Mesenteric fat pad (tissue), 1 donor: ENCODE measurements around the gene SLC17A9. TPM values are rescaled to one million over a fixed set of nuclear protein-coding genes. Genes with fewer than 3 reads are reported as not detected.
"Not testable (repeated sequence)": the region's sequence is repeated elsewhere in the genome, so short reads cannot be mapped to it uniquely, and the experiment has no call there.

Source experiments
- DNase-seq: peaks from one replicate; pipeline ENCODE4 v3.0.0-alpha.2; 2020; ENCODE audit warnings: low spot score
- total RNA-seq: library from RNA; stranded (reverse); fragmentation: NEBNext Ultra II Directional; extraction: Animal tissue kit (Norgen Biotek cat#: 25700); gene quantifications from one replicate; pipeline ENCODE4 v1.2.1, GENCODE V29; 2021
- donor health status: DM: yes; HTN: yes; CAD: no.

The SLC17A9 gene
- total RNA-seq, 1 donor from 2014 or later, result 12.7 TPM

GRCh38 chr20:62918831-62919230 is 33.7 kb upstream of the SLC17A9 start:
- no peak for DNase-seq

GRCh38 chr20:62920039-62920645 is 32.4 kb upstream of the SLC17A9 start:
- DNase-seq, result no peak

GRCh38 chr20:62921119-62921687 is 31.3 kb upstream of the SLC17A9 start:
- DNase-seq, result no peak

DNA sequence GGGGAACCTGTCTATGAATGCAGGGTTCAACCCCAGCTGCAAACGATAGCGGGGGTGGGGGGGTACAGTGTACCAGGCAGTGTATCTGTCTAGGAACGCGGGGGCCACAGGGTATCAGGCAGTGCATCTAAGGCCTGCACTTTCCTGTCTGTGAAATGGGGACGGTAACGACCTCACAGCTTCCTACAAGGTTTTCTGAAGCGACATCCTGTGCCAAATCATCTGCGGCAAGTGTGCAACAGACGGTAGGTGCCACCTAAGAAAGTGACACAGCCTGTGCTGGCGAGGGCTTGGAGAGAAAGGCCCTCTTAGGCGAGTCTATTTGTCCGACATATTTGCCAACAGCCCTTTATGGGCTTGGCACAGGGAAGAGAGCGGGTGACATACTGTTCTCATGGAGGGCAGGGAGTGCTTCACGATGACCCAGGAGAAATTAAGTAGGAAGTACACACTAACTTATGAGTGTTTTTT is 30.0 kb upstream of the SLC17A9 start:
- no peak for DNase-seq

GRCh38 chr20:62923059-62923668 is 29.3 kb upstream of the SLC17A9 start:
- not testable (repeated sequence) for DNase-seq

DNA sequence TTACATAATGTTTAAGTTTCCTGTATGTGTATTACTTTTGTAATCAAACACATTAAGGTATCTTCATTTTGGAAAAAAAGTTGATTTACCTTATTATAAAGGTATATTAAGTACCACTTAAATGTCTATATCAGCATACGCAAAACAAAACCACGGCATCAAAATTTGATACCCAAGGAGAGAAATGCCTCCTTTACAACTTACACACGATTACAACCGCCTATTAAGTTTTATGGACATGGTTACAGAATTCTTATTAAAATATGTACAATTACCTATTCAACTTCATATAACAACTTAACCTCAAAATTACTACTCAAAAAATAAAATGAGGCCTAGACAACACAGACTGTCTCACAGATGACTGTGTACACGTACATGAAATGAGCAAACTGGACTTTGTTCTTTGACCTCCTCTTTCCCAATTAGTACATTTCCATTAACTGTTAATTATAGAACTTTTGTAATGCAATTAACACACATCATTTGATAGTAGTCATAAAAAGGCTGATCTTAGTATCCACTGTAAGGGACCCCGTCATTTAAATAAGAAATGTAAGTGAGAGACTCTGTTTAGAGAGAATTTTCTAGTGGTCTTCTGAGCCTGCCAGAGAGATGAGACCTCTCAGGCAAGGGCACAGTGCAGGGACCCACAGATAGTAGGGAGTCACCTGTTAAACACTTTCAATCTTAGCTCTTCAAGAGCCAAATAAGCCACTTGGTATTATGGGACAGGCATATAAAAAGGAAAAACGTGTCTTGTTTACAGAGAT is 28.7 kb upstream of the SLC17A9 start:
- DNase-seq, result no peak

- DNase-seq, result no peak
Measured at GRCh38 chr20:62924442-62925075, 27.9 kb upstream of the SLC17A9 start.

DNA sequence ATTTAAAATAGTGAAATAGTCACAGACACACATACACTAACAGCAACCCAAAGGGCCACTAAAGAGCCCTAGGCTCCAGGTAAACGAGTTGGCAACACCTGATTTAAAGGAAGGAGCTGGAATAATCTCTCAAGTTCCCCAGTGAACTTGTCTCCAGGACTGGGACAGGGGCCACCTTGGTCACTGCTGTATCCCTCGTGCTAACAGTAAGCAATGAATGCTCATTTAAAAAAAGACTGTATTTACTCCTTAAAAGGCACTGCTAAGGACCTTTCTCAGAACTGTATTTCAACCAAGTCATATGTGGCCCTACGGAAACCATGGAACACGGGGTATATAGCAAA is 27.5 kb upstream of the SLC17A9 start:
- DNase-seq, result no peak

GRCh38 chr20:62925420-62926228 is 26.9 kb upstream of the SLC17A9 start:
- DNase-seq, result no peak

DNA sequence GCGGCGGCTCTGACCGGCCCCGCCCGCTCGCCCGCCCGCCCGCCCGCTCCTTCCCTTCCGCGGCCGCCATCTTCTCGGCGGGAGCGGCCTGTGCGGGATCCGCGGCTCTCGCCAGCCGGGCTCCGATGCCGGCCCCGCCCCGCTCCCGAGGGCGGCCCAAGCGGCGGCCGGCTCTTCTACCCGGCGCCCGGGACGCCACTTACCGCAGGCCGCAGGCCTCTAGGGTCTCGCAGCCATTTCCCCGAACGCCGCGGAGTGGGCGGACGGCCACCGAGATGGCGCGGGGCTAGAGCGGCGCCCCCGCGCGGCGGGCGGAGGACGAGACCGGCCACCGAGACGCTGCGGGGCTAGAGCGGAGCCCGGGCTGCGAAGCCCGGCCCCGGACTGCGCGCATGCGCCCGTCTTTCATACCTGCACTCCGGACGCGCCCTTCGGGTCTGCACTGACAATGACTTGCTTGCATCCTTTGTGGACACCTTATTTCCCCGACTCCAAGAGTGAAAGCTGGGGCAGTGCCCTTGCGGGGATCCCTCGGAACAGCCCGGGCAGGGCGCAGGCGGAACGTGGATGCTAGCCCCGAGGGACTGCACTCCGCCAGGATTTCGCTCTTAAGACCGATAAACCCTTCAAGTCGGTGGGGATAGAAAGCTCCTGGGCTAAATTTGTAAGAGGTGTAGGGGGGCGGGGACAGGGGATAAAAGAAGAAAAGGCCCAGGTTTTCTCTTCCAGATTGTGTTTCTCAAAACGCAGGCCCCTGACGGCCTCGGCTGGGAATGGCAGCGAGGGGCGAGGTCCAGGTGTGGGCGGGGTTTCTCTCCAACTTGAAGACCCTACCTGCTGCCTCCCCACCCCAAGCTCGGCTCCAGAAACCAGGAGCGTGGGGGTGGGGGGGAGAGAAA is 26.0 kb upstream of the SLC17A9 start, which contains the start of gene DIDO1:
Gene DIDO1, minus strand, starts transcription at position 277 of the 899 bp plus-strand sequence.
- peak; percentile 97 for DNase-seq

- DNase-seq, result no peak
Measured at GRCh38 chr20:62927128-62927705, 25.3 kb upstream of the SLC17A9 start.

GRCh38 chr20:62928246-62928939 is 24.1 kb upstream of the SLC17A9 start:
- DNase-seq, result no peak

DNA sequence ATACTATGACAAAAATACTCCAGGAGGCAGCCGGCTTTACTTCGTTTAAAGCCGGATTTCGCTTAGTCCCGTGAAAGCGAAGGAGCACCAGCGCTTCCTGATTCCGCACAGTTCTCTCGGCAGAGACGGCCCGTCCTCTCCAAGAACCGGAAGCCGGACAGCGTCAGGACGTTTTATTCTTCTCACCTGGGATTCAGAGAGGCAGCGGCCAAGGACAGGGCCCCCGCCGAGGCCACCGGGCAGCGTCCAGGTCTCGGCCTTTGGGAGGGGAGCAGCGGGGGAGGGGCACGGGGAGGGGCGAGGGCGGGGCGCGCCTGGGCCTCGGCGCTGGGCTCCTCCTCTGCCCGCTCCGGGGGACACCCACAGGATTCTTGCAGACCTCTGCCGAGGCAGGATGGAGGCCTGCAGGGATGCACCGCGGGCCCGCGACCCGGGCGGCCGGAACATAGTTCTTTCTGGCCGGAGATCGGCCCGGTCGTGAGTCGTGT is 23.4 kb upstream of the SLC17A9 start:
- DNase-seq, result no peak

DNA sequence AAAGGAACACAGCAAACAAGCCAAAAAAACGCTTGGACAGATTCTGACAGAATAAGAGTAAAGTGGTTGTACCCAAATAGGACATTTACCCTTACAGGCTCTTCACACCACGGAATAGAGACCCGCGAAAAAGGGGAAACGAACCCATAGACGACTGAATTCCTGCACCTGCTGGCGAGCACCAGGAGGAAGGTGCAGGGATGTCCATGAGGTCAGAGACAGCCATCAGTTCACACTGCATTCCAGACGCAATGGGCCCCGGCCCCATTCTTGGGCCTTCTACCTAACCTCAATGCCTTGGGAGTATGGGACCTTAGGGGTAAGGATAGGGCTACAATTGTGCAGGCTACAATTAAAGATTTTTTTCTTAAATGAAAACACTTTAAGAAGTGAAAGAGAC is 21.0 kb upstream of the SLC17A9 start:
- DNase-seq, result no peak

- DNase-seq, result no peak
Measured at GRCh38 chr20:62933966-62934365, 18.5 kb upstream of the SLC17A9 start.

GRCh38 chr20:62935204-62935967 is 17.1 kb upstream of the SLC17A9 start:
- no peak for DNase-seq

DNA sequence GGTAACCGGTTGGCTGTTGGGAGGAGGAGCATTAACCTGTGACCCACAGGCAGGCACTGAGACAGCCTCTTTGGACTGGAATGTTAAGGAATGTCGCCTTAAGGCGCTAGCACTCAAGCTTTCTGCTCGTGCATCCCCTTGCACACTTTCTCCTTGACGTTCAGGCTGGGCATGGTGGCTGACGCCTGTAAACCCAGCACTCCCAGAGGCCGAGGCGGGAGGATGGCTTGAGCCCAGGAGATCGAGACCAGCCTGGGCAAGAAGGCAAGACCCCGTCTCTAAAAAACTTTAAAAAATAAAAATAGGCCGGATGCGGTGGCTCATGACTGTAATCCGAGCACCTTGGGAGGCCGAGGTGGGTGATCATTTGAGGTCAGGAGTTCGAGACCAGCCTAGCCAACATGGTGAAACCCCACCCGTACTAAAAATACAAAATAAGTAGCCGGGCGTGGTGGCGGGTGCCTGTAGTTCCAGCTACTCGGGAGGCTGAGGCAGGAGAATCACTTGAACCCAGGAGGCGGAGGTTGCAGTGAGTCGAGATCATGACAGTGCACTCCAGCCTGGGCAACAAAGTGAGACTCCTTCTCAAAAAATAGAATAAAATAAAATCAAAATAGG is 16.4 kb upstream of the SLC17A9 start:
- no peak for DNase-seq
